ENCODE data around the gene OPCML. TPM values are rescaled to one million over a fixed set of nuclear protein-coding genes. Genes with fewer than 3 reads are reported as not detected.

OPCML gene
- total RNA-seq, 4 donors from 2014 or later = not detected

GRCh38 chr11:133346137-133346536, 186.2 kb downstream of the OPCML start:
- Histone ChIP-seq H3K9me3 (no peaks in the 10 kb centered on the region), H3K27ac (no peak overlapping the region), H3K4me3 (no peak overlapping the region), H3K27me3 (no peaks in the 10 kb centered on the region), H3K36me3 (no peaks in the 10 kb centered on the region), H3K4me1 (no peaks in the 10 kb centered on the region)
- no peak for DNase-seq
- 88 to 90% methylated on average over 4 to 5 of the region's 5 CpGs for WGBS, 2 donors (ENCODE audit: low coverage in 1 of 2)
- in situ Hi-C loops (cut with MboI; ENCODE audit: low pct_ligation_motif_present in 1 of 4, low pct_unique_long_range_greater_than_20kb in 1 of 4, low sequenced_read_pairs in 3 of 4) = no loop called here
- TF ChIP-seq EP300 (IDR thresholded peaks at IDR 0.05; ENCODE audit: low read depth) (no peak), POLR2A (IDR thresholded peaks at IDR 0.05) (no peak)
- intact Hi-C loops (cut with DNase I; ENCODE audit: low total_unique reads) = no loop called here

- TF ChIP-seq EP300 (IDR thresholded peaks at IDR 0.05; ENCODE audit: low read depth) = no peak
- no peak for TF ChIP-seq CTCF (IDR thresholded peaks at IDR 0.05)
- TF ChIP-seq POLR2AphosphoS5 (IDR thresholded peaks at IDR 0.05) = no peak
- TF ChIP-seq POLR2A (IDR thresholded peaks at IDR 0.05) = no peak
- H3K9me3 ChIP-seq = no peaks in the 10 kb centered on the region
- WGBS, 2 donors (ENCODE audit: low coverage in 1 of 2) = 71 to 74% methylated on average over 2 to 9 of the region's 9 CpGs
- H3K4me3 ChIP-seq = no peak overlapping the region
- no peaks in the 10 kb centered on the region for H3K4me1 ChIP-seq
- no peaks in the 10 kb centered on the region for H3K27me3 ChIP-seq
- DNase-seq = no peak
- H3K27ac ChIP-seq = no peak overlapping the region
- intact Hi-C loops (cut with DNase I; ENCODE audit: low total_unique reads) = no loop called here
- H3K36me3 ChIP-seq = no peaks in the 10 kb centered on the region
- in situ Hi-C loops (cut with MboI; ENCODE audit: low pct_ligation_motif_present in 1 of 4, low pct_unique_long_range_greater_than_20kb in 1 of 4, low sequenced_read_pairs in 3 of 4) = no loop called here
These were observed 188.3 kb downstream of the OPCML start for GRCh38 chr11:133343951-133344350.

GRCh38 chr11:133339495-133340140, 192.7 kb downstream of the OPCML start:
- no peaks in the 10 kb centered on the region for H3K36me3 ChIP-seq
- no peak for DNase-seq
- intact Hi-C loops (cut with DNase I; ENCODE audit: low total_unique reads) = no loop called here
- H3K9me3 ChIP-seq = no peaks in the 10 kb centered on the region
- in situ Hi-C loops (cut with MboI; ENCODE audit: low pct_ligation_motif_present in 1 of 4, low pct_unique_long_range_greater_than_20kb in 1 of 4, low sequenced_read_pairs in 3 of 4) = no loop called here
- 70 to 78% methylated on average over 4 to 5 of the region's 5 CpGs for WGBS, 2 donors (ENCODE audit: low coverage in 1 of 2)
- no peaks in the 10 kb centered on the region for H3K4me1 ChIP-seq
- H3K4me3 ChIP-seq = no peak overlapping the region
- no peak overlapping the region for H3K27ac ChIP-seq
- H3K27me3 ChIP-seq = no peaks in the 10 kb centered on the region
- no peak for TF ChIP-seq EP300 (IDR thresholded peaks at IDR 0.05; ENCODE audit: low read depth)
- no peak for TF ChIP-seq POLR2A (IDR thresholded peaks at IDR 0.05)
- no peak for TF ChIP-seq CTCF (IDR thresholded peaks at IDR 0.05)
- no peak for TF ChIP-seq POLR2AphosphoS5 (IDR thresholded peaks at IDR 0.05)

GRCh38 chr11:133338588-133338987, 193.7 kb downstream of the OPCML start:
- Histone ChIP-seq H3K27ac (no peak overlapping the region), H3K4me1 (no peaks in the 10 kb centered on the region), H3K27me3 (no peaks in the 10 kb centered on the region), H3K4me3 (no peak overlapping the region), H3K9me3 (no peaks in the 10 kb centered on the region), H3K36me3 (no peaks in the 10 kb centered on the region)
- TF ChIP-seq EP300 (IDR thresholded peaks at IDR 0.05; ENCODE audit: low read depth) = no peak
- TF ChIP-seq POLR2AphosphoS5 (IDR thresholded peaks at IDR 0.05) = no peak
- no peak for TF ChIP-seq CTCF (IDR thresholded peaks at IDR 0.05)
- TF ChIP-seq POLR2A (IDR thresholded peaks at IDR 0.05) = no peak
- intact Hi-C loops (cut with DNase I; ENCODE audit: low total_unique reads) = no loop called here
- DNase-seq = no peak
- WGBS, 2 donors (ENCODE audit: low coverage in 1 of 2) = 66% methylated on average over 2 of the region's 2 CpGs; no CpG with 5 or more reads in 1 of the 2 donors
- in situ Hi-C loops (cut with MboI; ENCODE audit: low pct_ligation_motif_present in 1 of 4, low pct_unique_long_range_greater_than_20kb in 1 of 4, low sequenced_read_pairs in 3 of 4) = no loop called here

GRCh38 chr11:133337951-133338418, 194.3 kb downstream of the OPCML start:
- no peaks in the 10 kb centered on the region for H3K9me3 ChIP-seq
- TF ChIP-seq EP300 (IDR thresholded peaks at IDR 0.05; ENCODE audit: low read depth) = no peak
- no peak for TF ChIP-seq POLR2AphosphoS5 (IDR thresholded peaks at IDR 0.05)
- no peak for TF ChIP-seq POLR2A (IDR thresholded peaks at IDR 0.05)
- no peak for TF ChIP-seq CTCF (IDR thresholded peaks at IDR 0.05)
- no peaks in the 10 kb centered on the region for H3K36me3 ChIP-seq
- no peaks in the 10 kb centered on the region for H3K27me3 ChIP-seq
- in situ Hi-C loops (cut with MboI; ENCODE audit: low pct_ligation_motif_present in 1 of 4, low pct_unique_long_range_greater_than_20kb in 1 of 4, low sequenced_read_pairs in 3 of 4) = no loop called here
- no peak overlapping the region for H3K4me3 ChIP-seq
- no peaks in the 10 kb centered on the region for H3K4me1 ChIP-seq
- intact Hi-C loops (cut with DNase I; ENCODE audit: low total_unique reads) = no loop called here
- no peak for DNase-seq
- no peak overlapping the region for H3K27ac ChIP-seq
- 66% methylated on average over 7 of the region's 7 CpGs; no CpG with 5 or more reads in 1 of the 2 donors for WGBS, 2 donors (ENCODE audit: low coverage in 1 of 2)

All from transverse colon (tissue), 4 donors.